Pons (tissue), 1 donor: ENCODE data around the gene CAPZA1.

Source experiments
- DNase-seq: peaks from one replicate; pipeline ENCODE4 v3.0.0-alpha.2; 2016; ENCODE audit warnings: low spot score

CAPZA1 gene

GRCh38 chr1:112701227-112702066 lies 81.8 kb downstream of the CAPZA1 start:
- DNase-seq, result no peak

DNA sequence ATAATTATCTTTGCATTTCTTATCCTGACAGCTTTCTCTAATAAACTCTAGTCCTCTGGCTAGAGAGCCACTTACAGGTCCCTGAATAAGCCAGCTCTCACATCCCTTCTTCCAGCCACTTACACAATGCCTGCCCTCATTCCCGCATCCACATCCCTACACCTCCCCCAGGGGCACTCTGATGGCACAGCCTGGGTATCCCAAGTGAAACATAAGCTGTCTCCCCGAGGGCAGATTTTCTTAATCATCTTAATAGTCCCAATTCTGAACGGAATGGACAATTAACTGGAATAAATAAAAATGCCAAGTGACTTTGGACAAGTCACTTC lies 82.4 kb downstream of the CAPZA1 start:
- DNase-seq, result no peak

- DNase-seq, result no peak
Measured at GRCh38 chr1:112702420-112703261, 83.0 kb downstream of the CAPZA1 start.

DNA sequence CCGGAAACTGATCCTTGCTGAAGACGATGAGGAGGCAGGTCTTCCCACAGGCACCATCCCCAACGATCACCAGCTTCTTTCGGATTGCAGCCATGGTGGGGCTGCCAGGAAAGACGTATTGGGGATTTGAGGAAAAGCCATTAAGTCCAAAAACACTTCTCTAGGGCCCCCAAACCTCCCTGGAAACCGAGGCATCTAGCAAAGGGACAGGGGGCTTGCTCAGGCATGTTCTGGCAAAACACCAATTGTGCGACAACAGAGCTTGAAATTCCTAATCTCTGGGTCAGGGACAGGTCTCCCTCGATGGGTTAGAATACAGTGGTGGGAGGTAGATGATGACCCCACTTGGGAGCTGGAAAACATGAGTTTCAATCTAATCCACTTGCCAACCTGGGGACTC lies 84.1 kb downstream of the CAPZA1 start:
- DNase-seq, result no peak

GRCh38 chr1:112704391-112704933 lies 84.8 kb downstream of the CAPZA1 start:
- peak; percentile 95 for DNase-seq

DNA sequence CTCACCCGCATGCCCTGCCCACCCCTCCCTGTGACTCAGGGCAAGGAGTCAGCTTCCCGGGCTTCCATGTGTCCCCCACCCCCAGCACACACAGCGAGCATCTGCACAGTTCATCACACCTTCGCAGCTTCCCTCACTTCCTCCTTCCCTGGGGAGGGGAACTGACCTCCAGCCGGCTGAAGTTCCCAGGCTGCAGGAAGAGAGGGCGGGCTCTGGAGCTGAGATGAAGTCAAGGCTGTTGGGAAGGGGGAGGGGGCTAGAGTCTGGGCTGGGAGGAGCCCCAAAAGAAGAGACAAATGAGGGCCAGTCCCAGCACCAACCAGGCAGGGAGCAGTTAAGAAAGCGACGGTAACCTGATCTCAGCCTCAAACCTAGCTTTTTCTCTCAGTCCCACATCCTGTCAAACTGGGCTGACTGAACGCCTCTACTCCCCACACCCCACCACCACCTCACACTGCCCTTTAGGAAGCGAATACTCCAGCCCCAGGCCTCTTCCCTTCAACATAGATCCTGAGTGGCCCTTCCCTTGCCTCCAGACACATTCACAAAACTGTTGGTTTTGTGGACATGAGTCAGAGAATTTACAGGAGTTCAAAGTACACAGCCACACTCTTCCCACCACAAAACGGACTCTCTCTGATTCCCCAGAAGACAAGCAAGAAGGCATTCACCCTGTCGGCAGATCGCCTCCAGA lies 85.4 kb downstream of the CAPZA1 start:
- DNase-seq, result no peak

DNA sequence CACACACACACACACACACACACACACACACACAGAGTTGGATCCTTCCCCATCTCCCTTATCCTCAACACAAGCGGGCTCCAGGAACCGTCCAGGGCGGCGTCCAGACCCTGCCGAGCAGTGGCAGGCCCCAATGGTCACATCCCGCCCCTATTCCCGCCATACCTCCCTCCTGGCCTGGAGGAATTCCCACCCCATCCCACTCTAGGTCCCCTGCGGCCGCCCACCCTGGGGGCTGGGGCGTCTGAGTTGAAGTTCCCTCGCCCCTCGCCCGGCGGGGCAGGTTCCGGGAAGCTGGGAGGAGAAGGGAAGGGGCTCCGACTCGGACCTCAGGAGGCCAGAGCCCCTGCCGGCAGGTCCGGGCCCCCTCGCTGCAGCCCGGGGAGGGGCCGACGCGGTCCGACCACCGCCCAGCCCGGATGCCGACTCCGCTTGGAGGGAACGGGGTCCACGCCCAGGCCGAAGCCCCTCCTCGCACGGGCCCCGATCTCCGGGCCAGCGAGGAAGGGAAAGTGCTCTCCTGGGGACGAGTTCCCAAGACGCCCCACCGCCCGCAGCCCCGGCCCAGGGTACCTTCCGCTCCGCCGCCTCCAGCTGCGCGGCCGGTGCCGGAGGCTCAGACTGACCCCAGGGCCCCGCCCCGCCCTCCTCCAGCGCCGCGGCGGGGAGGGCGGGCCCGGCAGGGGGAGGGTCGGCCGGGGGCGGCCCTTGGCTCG lies 87.0 kb downstream of the CAPZA1 start, which contains the start of gene RHOC:
Gene RHOC, minus strand, starts transcription at position 623 of the 716 bp plus-strand sequence. CDS start 3,328 bp downstream, outside the sequence.
- DNase-seq, result peak; percentile 31

DNA sequence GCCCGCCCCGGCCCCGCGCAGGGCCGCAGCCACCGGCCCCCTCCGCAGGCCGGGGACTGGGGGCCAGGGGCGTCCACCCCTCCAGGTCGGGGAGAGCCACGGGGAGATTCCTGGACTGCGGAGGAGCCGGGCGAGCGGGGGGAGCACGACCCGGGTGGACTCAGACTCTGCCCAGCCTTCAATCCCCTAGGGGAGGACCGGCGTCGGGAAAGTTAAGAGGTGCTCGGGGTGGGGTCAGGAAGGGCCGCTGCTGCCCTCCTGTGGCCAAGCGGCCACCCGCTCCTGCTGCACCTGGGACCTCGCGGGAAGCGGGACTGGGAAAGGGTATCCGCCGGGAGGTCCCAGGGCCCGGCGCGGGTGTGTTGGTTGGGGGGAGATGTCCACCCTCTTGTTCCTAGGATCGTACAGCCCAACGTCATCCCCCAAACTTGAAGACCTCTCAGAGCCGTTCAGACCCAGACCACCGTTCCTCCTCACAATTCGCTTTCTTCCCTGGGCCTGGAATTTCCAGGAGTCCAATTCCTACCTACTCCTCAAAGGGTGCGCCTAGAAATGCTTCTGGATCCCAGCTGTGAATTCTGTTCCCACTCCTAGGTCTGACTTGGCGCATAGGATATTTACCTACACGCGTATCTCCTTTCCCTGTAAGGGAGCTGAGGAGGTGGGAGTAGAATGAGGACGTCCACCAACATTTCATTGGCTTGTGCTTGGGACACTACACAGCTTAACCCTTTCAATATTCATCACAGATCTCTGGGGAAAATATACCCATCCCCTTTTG lies 87.8 kb downstream of the CAPZA1 start:
- peak; percentile 75 for DNase-seq

GRCh38 chr1:112708002-112708448 lies 88.4 kb downstream of the CAPZA1 start:
- DNase-seq, result no peak

DNA sequence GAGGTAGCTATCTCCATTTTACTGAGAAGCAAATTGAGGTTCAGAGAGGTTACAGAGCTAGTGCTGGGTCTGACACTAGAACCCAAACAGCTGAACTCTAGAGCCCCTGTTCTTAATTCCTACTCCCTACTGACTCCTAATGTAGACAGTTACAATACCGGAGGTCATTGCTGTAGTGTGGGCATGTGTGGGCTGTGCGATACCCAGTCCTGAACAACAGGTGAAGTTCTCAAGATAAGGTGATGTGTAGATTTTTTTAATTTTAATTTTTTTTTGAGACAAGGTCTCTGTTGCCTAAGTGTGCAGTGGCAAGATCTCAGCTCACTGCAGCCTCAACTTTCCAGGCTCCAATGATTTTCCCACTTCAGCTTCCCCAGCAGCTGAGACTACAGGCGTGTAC lies 88.9 kb downstream of the CAPZA1 start:
- no peak for DNase-seq

DNA sequence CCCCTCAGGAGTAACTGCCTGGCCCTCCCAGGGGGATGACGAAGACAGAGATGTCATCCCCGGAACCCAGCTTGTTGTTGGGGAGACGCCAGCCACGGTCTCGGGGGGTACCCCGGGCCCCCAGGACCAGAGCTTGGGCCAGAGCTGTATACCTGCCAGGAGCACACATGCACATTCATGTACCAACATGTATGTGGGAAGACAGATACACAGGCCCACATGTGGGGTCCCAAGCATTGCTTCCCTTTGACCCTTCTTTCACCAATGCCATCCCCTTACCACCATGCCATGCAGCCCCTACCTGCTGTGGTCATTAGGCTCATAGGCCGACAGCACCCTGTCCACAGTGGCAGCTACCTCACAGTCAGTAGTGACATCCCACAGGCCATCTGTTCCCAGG lies 90.5 kb downstream of the CAPZA1 start:
- DNase-seq, result no peak

- no peak for DNase-seq
Measured at GRCh38 chr1:112710586-112710985, 91.0 kb downstream of the CAPZA1 start.

GRCh38 chr1:112711041-112711440 lies 91.4 kb downstream of the CAPZA1 start:
- DNase-seq, result no peak

DNA sequence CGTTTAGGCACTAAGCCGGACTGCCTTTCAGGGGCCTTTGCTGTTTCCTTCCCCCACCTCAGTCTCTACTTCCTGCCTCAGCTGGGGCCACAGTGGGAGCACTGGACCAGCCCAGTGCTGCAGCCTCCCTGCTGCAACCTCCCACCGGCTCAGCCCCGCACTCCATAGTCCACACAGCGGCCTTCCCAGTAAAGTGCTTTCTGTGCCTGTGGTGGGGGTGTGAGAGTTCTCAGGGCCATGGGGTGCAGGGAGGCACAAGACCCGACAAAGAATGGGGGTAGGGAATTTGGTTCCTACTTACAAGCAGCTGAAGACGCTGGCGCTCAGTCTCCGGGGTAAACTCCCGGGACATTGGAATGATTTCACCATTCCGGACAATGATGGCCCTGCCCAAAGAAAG lies 92.0 kb downstream of the CAPZA1 start:
- no peak for DNase-seq

- DNase-seq, result no peak
Measured at GRCh38 chr1:112712191-112712590, 92.6 kb downstream of the CAPZA1 start.

- DNase-seq, result no peak
Measured at GRCh38 chr1:112712701-112713128, 93.1 kb downstream of the CAPZA1 start.

- peak; percentile 69 for DNase-seq
Measured at GRCh38 chr1:112713466-112714312, 94.1 kb downstream of the CAPZA1 start.

DNA sequence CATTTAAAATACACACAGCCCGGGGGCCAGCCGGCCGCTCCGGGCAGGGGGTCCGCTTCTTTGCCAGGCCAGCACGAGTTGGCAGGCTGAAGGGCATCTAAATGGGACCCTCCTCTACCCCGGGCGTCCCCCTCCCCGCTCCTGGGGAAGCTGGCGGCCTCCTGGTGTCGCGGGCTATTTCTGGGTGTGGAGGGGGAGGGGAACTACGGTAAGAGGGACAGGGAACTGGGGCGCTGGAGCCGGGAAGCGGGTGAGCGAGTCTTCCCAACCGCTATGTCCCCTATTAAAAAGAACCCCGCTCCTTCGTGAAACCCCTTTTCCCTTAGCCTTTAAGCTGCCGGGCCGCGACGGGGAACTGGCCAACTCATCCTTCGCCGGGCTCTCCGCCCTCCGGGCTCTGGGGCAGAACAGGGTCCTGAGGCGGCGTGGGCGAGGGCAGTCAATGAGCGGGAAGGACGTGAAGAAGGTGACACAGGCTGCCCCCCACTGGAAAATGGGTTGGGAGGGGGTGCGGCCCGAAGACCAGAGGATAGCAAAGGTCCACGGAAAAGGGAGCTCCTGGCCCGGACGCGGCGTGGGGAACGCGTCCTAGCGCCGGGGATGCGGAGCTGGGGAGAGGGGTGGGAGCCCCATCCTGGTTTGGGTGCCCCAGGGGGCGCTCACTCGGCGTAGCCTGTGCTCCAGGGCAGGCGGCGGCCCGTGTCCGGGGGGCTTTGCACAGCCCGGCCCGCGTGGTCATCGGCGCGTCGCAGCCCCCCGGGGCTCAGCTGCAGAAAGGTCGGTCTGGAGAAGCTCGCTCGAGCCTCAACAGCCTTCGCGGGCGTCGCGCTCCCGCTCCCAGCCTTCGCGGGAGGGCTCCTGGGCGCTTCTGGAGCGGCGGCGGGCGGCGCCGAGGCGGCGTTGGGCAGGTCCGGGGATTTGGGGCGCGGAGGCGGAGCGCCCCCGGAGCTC lies 95.0 kb downstream of the CAPZA1 start:
- DNase-seq, result no peak
